Keratinocyte (primary cell): ENCODE data around the gene RANBP17. TPM values are rescaled to one million over a fixed set of nuclear protein-coding genes. Genes with fewer than 3 reads are reported as not detected.

Experiments used
- DNase-seq: peaks from one replicate; pipeline ENCODE4 v3.0.0-alpha.2; 2011; ENCODE audit warnings: low read depth, missing footprints, low spot score
- FAIRE-seq: peaks from 2 replicates; lab custom pipeline; 2011; peaks lifted over from hg19 to GRCh38; lab: Jason Lieb, UNC
- H2AFZ ChIP-seq: 2 replicates; pipeline ENCODE4 v1.6.0; 2012; ENCODE audit warnings: low read length, control low read depth, inconsistent platforms; ENCODE audit not compliant: control insufficient read depth
- H3K27ac ChIP-seq: 2 replicates; pipeline ENCODE4 v1.5.1; 2011; ENCODE audit warnings: low read length; ENCODE audit not compliant: control insufficient read depth, insufficient read depth
- H3K27me3 ChIP-seq: 3 replicates; pipeline ENCODE4 v1.6.0; 2011; ENCODE audit warnings: low read length; ENCODE audit not compliant: control insufficient read depth, insufficient read depth; ENCODE audit errors: extremely low read depth
- H3K36me3 ChIP-seq, 2 experiments: 2 replicates in 1 of 2; 3 replicates in 1 of 2; pipeline ENCODE4 v1.5.1; 2011; ENCODE audit warnings: low read length in 2 of 2, mild to moderate bottlenecking in 1 of 2; ENCODE audit not compliant: control insufficient read depth in 2 of 2, insufficient read depth in 2 of 2; ENCODE audit errors: extremely low read depth in 1 of 2
- H3K4me1 ChIP-seq: 3 replicates; pipeline ENCODE4 v1.5.1; 2011; ENCODE audit warnings: low read length; ENCODE audit not compliant: control insufficient read depth, insufficient read depth; ENCODE audit errors: extremely low read depth
- H3K4me2 ChIP-seq: 3 replicates; pipeline ENCODE4 v1.6.0; 2011; ENCODE audit warnings: low read depth, low read length; ENCODE audit not compliant: control insufficient read depth, insufficient read depth; ENCODE audit errors: extremely low read depth
- H3K4me3 ChIP-seq, 3 experiments: fragments of 200-600 bp in 1 of 3; sonication (generic) in 1 of 3; 2 replicates in 2 of 3; 3 replicates in 1 of 3; pipeline ENCODE4 v1.5.1; 2011 to 2016; ENCODE audit warnings: low read length in 3 of 3, mild to moderate bottlenecking in 3 of 3, control low read depth in 2 of 3, inconsistent platforms in 1 of 3, low read depth in 1 of 3, mixed read lengths in 1 of 3, mixed run types in 1 of 3, moderate library complexity in 1 of 3; ENCODE audit not compliant: control insufficient read depth in 2 of 3, insufficient read depth in 2 of 3; ENCODE audit errors: extremely low read depth in 1 of 3
- H3K79me2 ChIP-seq: 2 replicates; pipeline ENCODE4 v1.6.0; 2012; ENCODE audit warnings: low read length; ENCODE audit not compliant: control insufficient read depth, insufficient read depth
- H3K9ac ChIP-seq: 3 replicates; pipeline ENCODE4 v1.6.0; 2011; ENCODE audit warnings: low read length; ENCODE audit not compliant: control insufficient read depth, insufficient read depth; ENCODE audit errors: extremely low read depth
- H3K9me1 ChIP-seq: 3 replicates; pipeline ENCODE4 v1.6.0; 2011; ENCODE audit warnings: low read length; ENCODE audit not compliant: control insufficient read depth, insufficient read depth; ENCODE audit errors: extremely low read depth
- H3K9me3 ChIP-seq: 2 replicates; pipeline ENCODE4 v1.5.1; 2012; ENCODE audit warnings: low read depth, low read length; ENCODE audit not compliant: control insufficient read depth
- H4K20me1 ChIP-seq: 3 replicates; pipeline ENCODE4 v1.6.0; 2011; ENCODE audit warnings: low read length; ENCODE audit not compliant: control insufficient read depth, insufficient read depth; ENCODE audit errors: extremely low read depth
- CTCF ChIP-seq, 3 experiments: IDR thresholded peaks in 1 of 3; conservative IDR thresholded peaks in 1 of 3; optimal IDR thresholded peaks in 1 of 3; 2 replicates in 2 of 3; 3 replicates in 1 of 3; pipeline versions ENCODE3 to v1.5.1; 2011; ENCODE audit warnings: low read length in 3 of 3, mild to moderate bottlenecking in 3 of 3, moderate library complexity in 2 of 3, control low read depth in 1 of 3, inconsistent platforms in 1 of 3; ENCODE audit not compliant: insufficient read depth in 2 of 3; ENCODE audit errors: extremely low read depth in 1 of 3
- EZH2 ChIP-seq: IDR thresholded peaks from one replicate; pipeline ENCODE4 v1.6.1; 2012; ENCODE audit warnings: inconsistent platforms, mild to moderate bottlenecking, low read length, moderate library complexity
- dilution Hi-C: fragments of 300-500 bp; cut with MboI; formaldehyde crosslinking; loops from one replicate; pipeline ENCODE4 v1.7.0; 2020; ENCODE audit warnings: low sequenced_read_pairs; ENCODE audit not compliant: extremely low pct_ligation_motif_present
- polyA plus RNA-seq, 5 experiments: library from polyadenylated mRNA; depleted of rRNA in 3 of 5; stranded (reverse) in 3 of 5; stranded (forward) in 1 of 5; unstranded in 1 of 5; fragments of >200 nt; gene quantifications; 1 replicate in 1 of 5; 2 replicates in 3 of 5; 3 replicates in 1 of 5; pipeline versions ENCODE4 v1.2.1 to v1.2.3, GENCODE V29; 2011 to 2012; ENCODE audit warnings: missing spikeins in 2 of 5, low read depth in 1 of 5, low replicate concordance in 1 of 5

Gene RANBP17
- polyA plus RNA-seq, 1 donor (not counting 4 experiments of a cell fraction or from before 2014, with no cell fraction given) = 0.97 TPM

GRCh38 chr5:171275841-171276544 lies 414.2 kb downstream of the RANBP17 start:
- dilution Hi-C loops = no loop called here
- no peak for FAIRE-seq

GRCh38 chr5:171283753-171284152 lies 421.9 kb downstream of the RANBP17 start:
- TF ChIP-seq CTCF (optimal IDR thresholded peaks at IDR 0.05 in 1 of 3, IDR thresholded peaks at IDR 0.05 in 1 of 3, conservative IDR thresholded peaks at IDR 0.05 in 1 of 3; ENCODE audit: extremely low read depth in 1 of 3, insufficient read depth in 2 of 3, low read length in 3 of 3) = no peak
- TF ChIP-seq EZH2 = no peak
- H4K20me1 ChIP-seq = no peaks in the 10 kb centered on the region
- no peaks in the 10 kb centered on the region for H3K4me1 ChIP-seq
- H3K9me1 ChIP-seq = no peaks in the 10 kb centered on the region
- no peak overlapping the region for H3K9ac ChIP-seq
- DNase-seq = no peak
- H3K36me3 ChIP-seq = no peaks in the 10 kb centered on the region
- no peaks in the 10 kb centered on the region for H3K9me3 ChIP-seq
- H3K4me2 ChIP-seq = no peak overlapping the region
- no peak overlapping the region for H3K4me3 ChIP-seq
- no peak overlapping the region for H3K27ac ChIP-seq
- dilution Hi-C loops = no loop called here
- FAIRE-seq = no peak
- H3K79me2 ChIP-seq = no peaks in the 10 kb centered on the region
- no peak overlapping the region for H2AFZ ChIP-seq
- no peaks in the 10 kb centered on the region for H3K27me3 ChIP-seq

More at GRCh38 chr5:171275841-171276544, 414.2 kb downstream of the RANBP17 start:
- no peaks in the 10 kb centered on the region for H3K4me1 ChIP-seq
- no peaks in the 10 kb centered on the region for H3K27me3 ChIP-seq
- DNase-seq = no peak
- H3K9ac ChIP-seq = no peak overlapping the region
- no peaks in the 10 kb centered on the region for H3K9me3 ChIP-seq
- TF ChIP-seq CTCF (optimal IDR thresholded peaks at IDR 0.05 in 1 of 3, IDR thresholded peaks at IDR 0.05 in 1 of 3, conservative IDR thresholded peaks at IDR 0.05 in 1 of 3; ENCODE audit: extremely low read depth in 1 of 3, insufficient read depth in 2 of 3, low read length in 3 of 3) (no peak), EZH2 (no peak)
- no peak overlapping the region for H3K27ac ChIP-seq
- H3K36me3 ChIP-seq = no peaks in the 10 kb centered on the region
- H4K20me1 ChIP-seq = no peaks in the 10 kb centered on the region
- H2AFZ ChIP-seq = no peak overlapping the region
- no peak overlapping the region for H3K4me2 ChIP-seq
- H3K4me3 ChIP-seq = no peak overlapping the region
- no peaks in the 10 kb centered on the region for H3K9me1 ChIP-seq
- H3K79me2 ChIP-seq = no peaks in the 10 kb centered on the region
